ENCODE results near the gene VPS13D. TPM values are rescaled to one million over a fixed set of nuclear protein-coding genes. Genes with fewer than 3 reads are reported as not detected.

Gene VPS13D
- total RNA-seq, 1 donor from 2014 or later: 81.7 TPM

DNA sequence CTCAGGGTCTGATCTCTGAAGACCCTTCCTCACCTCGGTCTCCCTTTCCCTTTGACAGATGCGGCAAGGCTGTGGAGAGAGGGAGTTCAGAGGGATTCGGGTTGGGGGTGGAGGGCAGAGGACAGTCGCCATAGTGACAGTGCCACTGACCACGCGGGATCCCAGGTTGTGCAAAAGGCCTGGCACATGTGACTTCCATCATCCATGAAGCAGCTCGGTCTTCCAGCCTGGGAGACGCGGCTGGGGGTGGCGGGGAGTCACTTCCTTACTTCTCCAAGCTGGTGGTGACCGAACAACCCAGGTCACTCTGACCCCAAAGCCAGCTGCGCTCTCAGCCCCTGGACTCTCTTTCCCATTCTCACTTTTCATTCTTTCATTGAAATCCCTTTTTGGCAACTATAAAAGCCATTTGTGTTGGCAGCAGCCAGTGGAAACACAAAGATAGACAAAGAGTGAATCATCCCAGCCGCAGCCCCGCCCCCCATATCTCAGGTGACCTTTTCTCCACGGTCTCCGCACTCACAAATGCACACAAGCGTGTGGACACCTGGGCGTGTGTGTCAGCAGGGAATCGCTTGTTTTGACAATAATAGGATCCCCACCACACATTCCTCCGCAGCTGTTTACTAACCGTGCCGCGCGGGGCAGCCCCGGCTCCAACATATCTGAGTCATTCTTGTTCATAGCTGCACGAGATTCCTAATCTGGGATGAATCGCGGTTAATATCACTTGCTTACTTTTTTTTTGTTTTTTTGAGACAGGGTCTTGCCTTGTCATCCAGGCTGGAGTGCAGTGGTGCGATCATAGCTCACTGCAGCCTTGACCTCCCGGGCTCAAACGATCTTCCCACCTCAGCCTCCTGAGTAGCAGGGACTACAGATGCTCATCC is 319.9 kb downstream of the VPS13D start:
- TF ChIP-seq, protein P1, sequence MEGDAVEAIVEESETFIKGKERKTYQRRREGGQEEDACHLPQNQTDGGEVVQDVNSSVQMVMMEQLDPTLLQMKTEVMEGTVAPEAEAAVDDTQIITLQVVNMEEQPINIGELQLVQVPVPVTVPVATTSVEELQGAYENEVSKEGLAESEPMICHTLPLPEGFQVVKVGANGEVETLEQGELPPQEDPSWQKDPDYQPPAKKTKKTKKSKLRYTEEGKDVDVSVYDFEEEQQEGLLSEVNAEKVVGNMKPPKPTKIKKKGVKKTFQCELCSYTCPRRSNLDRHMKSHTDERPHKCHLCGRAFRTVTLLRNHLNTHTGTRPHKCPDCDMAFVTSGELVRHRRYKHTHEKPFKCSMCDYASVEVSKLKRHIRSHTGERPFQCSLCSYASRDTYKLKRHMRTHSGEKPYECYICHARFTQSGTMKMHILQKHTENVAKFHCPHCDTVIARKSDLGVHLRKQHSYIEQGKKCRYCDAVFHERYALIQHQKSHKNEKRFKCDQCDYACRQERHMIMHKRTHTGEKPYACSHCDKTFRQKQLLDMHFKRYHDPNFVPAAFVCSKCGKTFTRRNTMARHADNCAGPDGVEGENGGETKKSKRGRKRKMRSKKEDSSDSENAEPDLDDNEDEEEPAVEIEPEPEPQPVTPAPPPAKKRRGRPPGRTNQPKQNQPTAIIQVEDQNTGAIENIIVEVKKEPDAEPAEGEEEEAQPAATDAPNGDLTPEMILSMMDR (IDR thresholded peaks at IDR 0.05): no peak
- Histone ChIP-seq H3K36me3 (no peaks in the 10 kb centered on the region), H3K4me1 (peaks cover 44% of the 10 kb centered on the region), H3K4me3 (no peak overlapping the region), H3K27ac (peak overlapping the region; percentile 53), H3K27me3 (ENCODE audit: low read depth) (no peaks in the 10 kb centered on the region), H3K9me3 (no peaks in the 10 kb centered on the region)
- ATAC-seq (peak; percentile 7 to 28), DNase-seq (peak; percentile 52)
- intact Hi-C loops (cut with DNase I): no loop called here

DNA sequence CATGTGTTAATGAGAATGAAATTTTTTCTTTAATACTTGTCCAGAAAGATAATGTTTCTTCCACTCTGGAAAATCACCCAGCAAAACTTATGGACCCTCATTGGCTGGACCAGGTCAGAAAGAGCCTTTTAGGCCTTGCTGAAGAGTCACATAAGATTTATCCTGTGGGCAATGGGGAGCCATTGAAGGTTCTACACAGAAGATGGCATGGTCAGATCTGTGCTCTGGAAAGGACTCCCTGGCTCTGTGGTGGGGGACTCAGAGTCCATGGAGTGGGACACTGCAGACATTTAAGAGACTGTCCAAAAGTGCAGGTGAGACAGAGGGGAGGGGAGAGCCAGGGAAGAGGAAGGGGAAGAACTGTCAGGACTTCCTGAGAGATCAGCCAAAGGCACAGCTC is 321.8 kb downstream of the VPS13D start:
- no peak for ATAC-seq

DNA sequence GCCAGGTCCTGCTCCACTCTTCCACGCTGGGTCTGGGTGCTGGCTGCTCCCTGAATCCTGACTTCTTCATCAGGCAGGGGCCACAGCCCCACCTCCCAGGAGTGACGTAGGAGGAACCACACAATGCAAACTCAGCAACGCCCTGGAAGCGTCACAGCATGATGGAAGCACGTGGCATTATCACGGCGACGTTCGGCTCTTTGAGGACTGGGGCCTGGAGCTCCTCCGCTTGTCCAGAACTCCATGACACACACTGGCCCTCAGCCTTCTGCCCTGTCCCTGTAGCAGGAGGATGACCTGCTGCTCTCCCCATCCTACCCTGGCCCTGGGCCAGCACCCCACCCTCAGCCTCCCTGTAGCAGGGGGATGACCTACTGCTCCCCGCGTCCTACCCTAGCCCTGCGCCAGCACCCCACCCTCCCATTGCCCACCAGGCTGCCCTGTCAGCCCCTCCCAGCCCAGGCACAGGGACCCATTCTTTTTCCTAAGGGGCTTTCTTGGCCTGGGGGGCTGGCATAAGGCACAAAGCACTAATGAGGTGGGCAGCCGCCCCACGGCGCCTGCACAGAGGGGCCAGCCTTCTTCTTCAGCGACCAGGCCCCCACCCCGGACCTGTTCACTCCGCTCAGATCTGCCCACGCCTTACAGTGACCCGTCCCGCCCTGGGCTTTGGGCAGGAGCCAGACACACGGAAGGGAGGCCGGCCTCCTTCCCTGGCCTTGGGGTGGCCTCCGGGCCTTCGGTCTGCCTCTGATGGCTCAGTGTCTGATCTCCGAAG is 322.5 kb downstream of the VPS13D start:
- DNase-seq: peak; percentile 39
- Histone ChIP-seq H3K36me3 (no peaks in the 10 kb centered on the region), H3K9me3 (no peaks in the 10 kb centered on the region), H3K4me3 (no peak overlapping the region), H3K27me3 (ENCODE audit: low read depth) (no peaks in the 10 kb centered on the region), H3K27ac (peak overlapping the region; percentile 31), H3K4me1 (peaks cover 45% of the 10 kb centered on the region)
- ATAC-seq: no peak
- TF ChIP-seq, protein P1 (IDR thresholded peaks at IDR 0.05): no peak
- intact Hi-C loops (cut with DNase I): no loop called here

More for the DNA sequence above, 321.8 kb downstream of the VPS13D start:
- H3K27me3 ChIP-seq (ENCODE audit: low read depth): no peaks in the 10 kb centered on the region
- DNase-seq: peak; percentile 3
- intact Hi-C loops (cut with DNase I): no loop called here
- TF ChIP-seq, protein P1 (IDR thresholded peaks at IDR 0.05): no peak
- H3K4me1 ChIP-seq: peaks cover 45% of the 10 kb centered on the region
- no peak overlapping the region for H3K4me3 ChIP-seq
- H3K9me3 ChIP-seq: no peaks in the 10 kb centered on the region
- H3K36me3 ChIP-seq: no peaks in the 10 kb centered on the region
- H3K27ac ChIP-seq: no peak overlapping the region

DNA sequence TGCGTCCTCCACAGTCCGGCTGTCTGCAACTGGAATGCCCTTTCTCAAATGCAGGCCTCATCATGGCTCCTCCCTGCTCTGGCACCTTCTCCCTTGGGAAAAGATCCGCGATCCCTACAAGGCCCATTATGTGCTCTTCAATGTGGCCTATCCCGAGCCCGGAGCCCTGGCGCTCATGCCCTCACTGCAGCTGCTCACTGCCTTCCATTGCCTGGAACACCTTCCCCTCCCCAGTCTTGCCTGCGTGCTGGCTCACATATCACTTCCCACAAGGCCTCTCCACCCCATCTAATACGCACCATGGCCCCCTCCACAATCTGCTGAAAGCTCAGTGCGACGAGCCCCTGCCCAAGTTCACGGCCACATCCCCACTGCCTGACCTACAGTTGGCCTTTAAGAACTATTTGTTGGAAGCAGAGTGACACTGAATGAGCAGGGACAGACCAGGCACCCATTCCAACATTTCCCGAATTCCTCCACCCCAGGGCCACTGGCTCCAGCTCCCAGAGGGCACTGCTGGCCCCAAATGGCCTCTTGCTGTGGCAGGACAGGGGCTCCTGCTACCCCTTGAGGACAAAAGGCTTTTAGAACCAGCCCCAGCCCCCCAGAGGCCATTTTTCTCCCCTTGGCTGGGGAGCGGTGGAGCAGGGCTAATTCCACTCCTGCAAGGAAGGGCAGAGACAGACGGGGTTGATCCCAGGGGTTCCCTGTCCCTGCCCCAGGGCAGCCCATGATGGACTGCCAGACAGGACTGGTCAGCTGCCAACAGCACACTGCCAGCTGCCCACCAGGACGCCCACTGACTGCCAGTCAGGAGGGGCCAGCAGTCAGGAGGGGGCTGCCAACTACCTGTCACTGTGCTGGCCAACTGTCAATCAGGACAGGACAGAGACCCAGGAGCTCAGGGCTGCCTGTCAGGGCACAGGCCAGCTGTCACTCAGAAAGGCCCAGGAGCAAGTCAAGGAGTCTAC is 323.4 kb downstream of the VPS13D start:
- Histone ChIP-seq H3K36me3 (no peaks in the 10 kb centered on the region), H3K27me3 (ENCODE audit: low read depth) (no peaks in the 10 kb centered on the region), H3K9me3 (no peaks in the 10 kb centered on the region), H3K4me3 (no peak overlapping the region), H3K27ac (peak overlapping the region; percentile 41), H3K4me1 (peaks cover 45% of the 10 kb centered on the region)
- no peak for ATAC-seq
- TF ChIP-seq, protein P1 (IDR thresholded peaks at IDR 0.05): no peak
- DNase-seq: peak; percentile 33
- intact Hi-C loops (cut with DNase I): no loop called here

DNA sequence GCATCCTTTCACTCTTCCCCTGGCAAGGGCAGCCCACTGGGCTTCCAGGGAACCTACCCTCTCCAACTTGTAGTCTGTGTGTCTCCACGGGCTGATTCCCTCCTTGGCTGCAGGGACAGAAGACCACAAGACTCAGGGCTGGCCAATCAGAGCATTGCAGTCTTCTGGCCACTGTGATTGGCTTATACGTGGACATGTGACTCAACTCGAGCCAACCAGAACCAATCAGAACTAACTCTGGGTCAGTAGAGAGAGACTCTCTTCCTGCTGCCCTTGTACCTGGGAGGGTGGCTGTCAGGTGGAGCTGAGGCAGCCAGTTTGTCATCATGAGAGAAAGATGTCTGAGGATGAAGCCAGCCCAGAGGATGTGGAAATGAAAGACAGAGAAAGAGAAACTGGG is 324.1 kb downstream of the VPS13D start:
- H3K9me3 ChIP-seq: no peaks in the 10 kb centered on the region
- no peaks in the 10 kb centered on the region for H3K36me3 ChIP-seq
- peak; percentile 6 for DNase-seq
- intact Hi-C loops (cut with DNase I): no loop called here
- no peak overlapping the region for H3K4me3 ChIP-seq
- H3K27me3 ChIP-seq (ENCODE audit: low read depth): no peaks in the 10 kb centered on the region
- TF ChIP-seq, protein P1 (IDR thresholded peaks at IDR 0.05): no peak
- no peak for ATAC-seq
- H3K4me1 ChIP-seq: peaks cover 44% of the 10 kb centered on the region
- no peak overlapping the region for H3K27ac ChIP-seq

All from lower lobe of right lung (tissue), 2 donors.